MM.1S (cell line): ENCODE measurements around the gene TPM1.

ENCODE experiments used
- DNase-seq: peaks from one replicate; pipeline ENCODE4 v3.0.0-alpha.2; 2015
- H2AFZ ChIP-seq: fragments of 300-600 bp; sonication (generic); 2 replicates; pipeline ENCODE4 v1.6.0; 2016; ENCODE audit warnings: antibody characterized with exemption, low read length
- H3F3A ChIP-seq: fragments of 300-600 bp; sonication (generic); 2 replicates; pipeline ENCODE4 v1.6.1; 2016; ENCODE audit warnings: mild to moderate bottlenecking, antibody characterized with exemption, low read length, moderate library complexity, mixed read lengths; ENCODE audit not compliant: insufficient read depth
- H3K27ac ChIP-seq: fragments of 300-600 bp; sonication (generic); 2 replicates; pipeline ENCODE4 v1.5.1; 2016; ENCODE audit warnings: mild to moderate bottlenecking, low read length
- H3K27me3 ChIP-seq: fragments of 300-600 bp; sonication (generic); replicated peaks from 2 replicates; pipeline ENCODE4 v1.6.0; 2016; ENCODE audit warnings: low read length; ENCODE audit not compliant: insufficient read depth
- H3K36me3 ChIP-seq: fragments of 300-600 bp; sonication (generic); replicated peaks from 2 replicates; pipeline ENCODE4 v1.6.1; 2016; ENCODE audit warnings: mild to moderate bottlenecking, low read length, mixed read lengths; ENCODE audit not compliant: insufficient read depth
- H3K4me1 ChIP-seq: fragments of 300-600 bp; sonication (generic); 2 replicates; pipeline ENCODE4 v1.6.1; 2016; ENCODE audit warnings: low read length, mixed read lengths
- H3K4me2 ChIP-seq: fragments of 300-600 bp; sonication (generic); 2 replicates; pipeline ENCODE4 v1.6.0; 2016; ENCODE audit warnings: low read depth, low read length
- H3K4me3 ChIP-seq: fragments of 300-600 bp; sonication (generic); 2 replicates; pipeline ENCODE4 v1.5.1; 2016; ENCODE audit warnings: low read length, mixed read lengths
- H3K79me2 ChIP-seq: fragments of 300-600 bp; sonication (generic); 2 replicates; pipeline ENCODE4 v1.6.1; 2016; ENCODE audit warnings: mixed run types, low read length, mixed read lengths
- H3K9ac ChIP-seq: fragments of 300-600 bp; sonication (generic); 2 replicates; pipeline ENCODE4 v1.6.1; 2016; ENCODE audit warnings: low read length, mixed read lengths
- H3K9me2 ChIP-seq: fragments of 300-600 bp; sonication (generic); replicated peaks from 2 replicates; pipeline ENCODE4 v1.6.1; 2016; ENCODE audit warnings: mild to moderate bottlenecking, low read length, mixed read lengths; ENCODE audit not compliant: insufficient read depth
- H3K9me3 ChIP-seq: fragments of 300-600 bp; sonication (generic); replicated peaks from 2 replicates; pipeline ENCODE4 v1.6.1; 2016; ENCODE audit warnings: mild to moderate bottlenecking, low read length, mixed read lengths; ENCODE audit not compliant: insufficient read depth
- H4K20me1 ChIP-seq: fragments of 300-600 bp; sonication (generic); 2 replicates; pipeline ENCODE4 v1.6.1; 2016; ENCODE audit warnings: mild to moderate bottlenecking, low read length, moderate library complexity, mixed read lengths; ENCODE audit not compliant: insufficient read depth
- CTCF ChIP-seq: fragments of 300-600 bp; sonication (generic); IDR thresholded peaks from 2 replicates; pipeline ENCODE4 v1.5.1; 2016; ENCODE audit warnings: antibody characterized with exemption, low read length, mixed read lengths
- EZH2 ChIP-seq: fragments of 300-600 bp; sonication (generic); optimal IDR thresholded peaks from 2 replicates; pipeline ENCODE3; 2017; ENCODE audit warnings: low read depth, mild to moderate bottlenecking, antibody characterized with exemption, low read length, mixed read lengths
- EZH2phosphoT487 ChIP-seq: fragments of 300-600 bp; sonication (generic); IDR thresholded peaks from 2 replicates; pipeline ENCODE4 v1.6.1; 2018; ENCODE audit warnings: antibody characterized with exemption, low read length

Gene TPM1

GRCh38 chr15:63086947-63087346, 44.4 kb downstream of the TPM1 start:
- Histone ChIP-seq H3K27ac (no peak overlapping the region), H3K9me3 (no peaks in the 10 kb centered on the region), H3K4me3 (no peak overlapping the region), H3K9me2 (no peaks in the 10 kb centered on the region), H2AFZ (no peak overlapping the region), H3K9ac (no peak overlapping the region), H3K27me3 (no peaks in the 10 kb centered on the region), H3F3A (no peaks in the 10 kb centered on the region), H3K79me2 (no peaks in the 10 kb centered on the region), H4K20me1 (no peaks in the 10 kb centered on the region), H3K4me1 (no peaks in the 10 kb centered on the region), H3K36me3 (no peaks in the 10 kb centered on the region), H3K4me2 (no peak overlapping the region)
- no peak for DNase-seq
- TF ChIP-seq CTCF, result no peak
- no peak for TF ChIP-seq EZH2

GRCh38 chr15:63088533-63089245, 46.1 kb downstream of the TPM1 start:
- TF ChIP-seq EZH2phosphoT487, result no peak
- no peak for TF ChIP-seq CTCF
- no peak for TF ChIP-seq EZH2
- Histone ChIP-seq H2AFZ (no peak overlapping the region), H3K9me3 (no peaks in the 10 kb centered on the region), H3F3A (no peaks in the 10 kb centered on the region), H3K4me2 (no peak overlapping the region), H3K27me3 (no peaks in the 10 kb centered on the region), H3K9ac (no peak overlapping the region), H3K9me2 (no peaks in the 10 kb centered on the region), H4K20me1 (no peaks in the 10 kb centered on the region), H3K4me3 (no peak overlapping the region), H3K4me1 (no peaks in the 10 kb centered on the region), H3K79me2 (no peaks in the 10 kb centered on the region), H3K36me3 (no peaks in the 10 kb centered on the region), H3K27ac (no peak overlapping the region)
- DNase-seq, result no peak

GRCh38 chr15:63089260-63090043, 46.9 kb downstream of the TPM1 start:
- Histone ChIP-seq H3K4me1 (no peaks in the 10 kb centered on the region), H3K36me3 (no peaks in the 10 kb centered on the region), H3K9ac (no peak overlapping the region), H3K4me3 (no peak overlapping the region), H4K20me1 (no peaks in the 10 kb centered on the region), H3K9me3 (no peaks in the 10 kb centered on the region), H3K27me3 (no peaks in the 10 kb centered on the region), H3K4me2 (no peak overlapping the region), H3F3A (no peaks in the 10 kb centered on the region), H3K9me2 (no peaks in the 10 kb centered on the region), H3K27ac (no peak overlapping the region), H3K79me2 (no peaks in the 10 kb centered on the region), H2AFZ (no peak overlapping the region)
- DNase-seq, result no peak
- no peak for TF ChIP-seq CTCF
- TF ChIP-seq EZH2, result no peak
- TF ChIP-seq EZH2phosphoT487, result no peak
